H1 (cell line): ENCODE results near the gene MAP3K1.

Experiments used
- CBX5 ChIP-seq: fragments of 300-800, 300-1000 bp; sonication (generic); IDR thresholded peaks from 2 replicates; pipeline ENCODE4 v1.7.1; 2016; ENCODE audit warnings: antibody characterized with exemption, low read length, low read depth
- EZH2 ChIP-seq: fragments of 200-600 bp; sonication (generic); IDR thresholded peaks from 2 replicates; pipeline ENCODE4 v1.7.1; 2012; ENCODE audit warnings: low read depth, mild to moderate bottlenecking, moderate library complexity, low read length, inconsistent platforms; ENCODE audit not compliant: severe bottlenecking
- JUND ChIP-seq: IDR thresholded peaks from 2 replicates; pipeline ENCODE4 v1.6.1; 2011; ENCODE audit warnings: mild to moderate bottlenecking, improper control_type of control experiment, low read length
- POLR2A ChIP-seq, 2 experiments: IDR thresholded peaks; 1 replicate in 1 of 2; 2 replicates in 1 of 2; pipeline ENCODE4 v1.6.1; 2011; ENCODE audit warnings: low read depth in 2 of 2, low read length in 2 of 2, mild to moderate bottlenecking in 2 of 2; ENCODE audit errors: control extremely low read depth in 1 of 2
- POLR2AphosphoS5 ChIP-seq: IDR thresholded peaks from 2 replicates; pipeline ENCODE4 v1.6.1; 2011; ENCODE audit warnings: low read depth, low read length
- RAD21 ChIP-seq, 2 experiments: IDR thresholded peaks in 1 of 2; conservative IDR thresholded peaks in 1 of 2; 2 replicates each; pipeline ENCODE4 v1.6.1; 2011; ENCODE audit warnings: low read depth in 2 of 2, low read length in 2 of 2, improper control_type of control experiment in 1 of 2, inconsistent platforms in 1 of 2, mild to moderate bottlenecking in 1 of 2, moderate library complexity in 1 of 2
- TF ChIP-seq, protein P1 (sequence below), 3 experiments: IDR thresholded peaks; 1 replicate in 2 of 3; 2 replicates in 1 of 3; pipeline versions ENCODE4 v1.5.1 to v1.6.1; 2011; ENCODE audit warnings: low read length in 3 of 3, mild to moderate bottlenecking in 3 of 3, inconsistent platforms in 2 of 3, low read depth in 1 of 3, moderate library complexity in 1 of 3; ENCODE audit not compliant: insufficient read depth in 1 of 3; ENCODE audit errors: control extremely low read depth in 1 of 3
- TF ChIP-seq, protein P2 (sequence below): IDR thresholded peaks from 2 replicates; pipeline ENCODE4 v1.6.1; 2011; ENCODE audit warnings: low read length, improper control_type of control experiment

DNA sequence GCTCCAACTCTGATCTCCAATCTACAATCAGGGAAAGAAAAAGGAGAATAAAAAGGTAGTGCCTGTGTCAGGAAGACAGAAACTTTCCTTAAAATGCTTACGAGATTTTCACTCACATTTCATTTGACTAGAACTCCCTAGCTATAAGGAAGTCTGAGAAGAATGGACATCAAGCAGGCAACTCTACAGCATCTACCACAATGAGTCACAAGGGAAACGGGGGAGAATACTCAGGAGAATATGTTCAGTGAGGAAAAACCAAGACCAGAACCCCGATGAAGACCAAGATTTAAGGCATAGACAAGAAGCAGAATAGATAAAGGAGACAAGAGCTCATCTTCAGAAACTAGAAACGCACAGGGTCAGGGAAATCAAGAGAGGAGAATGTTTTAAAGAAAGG is 85.0 kb downstream of the MAP3K1 start:
- TF ChIP-seq EZH2 = no peak
- TF ChIP-seq, protein P1, sequence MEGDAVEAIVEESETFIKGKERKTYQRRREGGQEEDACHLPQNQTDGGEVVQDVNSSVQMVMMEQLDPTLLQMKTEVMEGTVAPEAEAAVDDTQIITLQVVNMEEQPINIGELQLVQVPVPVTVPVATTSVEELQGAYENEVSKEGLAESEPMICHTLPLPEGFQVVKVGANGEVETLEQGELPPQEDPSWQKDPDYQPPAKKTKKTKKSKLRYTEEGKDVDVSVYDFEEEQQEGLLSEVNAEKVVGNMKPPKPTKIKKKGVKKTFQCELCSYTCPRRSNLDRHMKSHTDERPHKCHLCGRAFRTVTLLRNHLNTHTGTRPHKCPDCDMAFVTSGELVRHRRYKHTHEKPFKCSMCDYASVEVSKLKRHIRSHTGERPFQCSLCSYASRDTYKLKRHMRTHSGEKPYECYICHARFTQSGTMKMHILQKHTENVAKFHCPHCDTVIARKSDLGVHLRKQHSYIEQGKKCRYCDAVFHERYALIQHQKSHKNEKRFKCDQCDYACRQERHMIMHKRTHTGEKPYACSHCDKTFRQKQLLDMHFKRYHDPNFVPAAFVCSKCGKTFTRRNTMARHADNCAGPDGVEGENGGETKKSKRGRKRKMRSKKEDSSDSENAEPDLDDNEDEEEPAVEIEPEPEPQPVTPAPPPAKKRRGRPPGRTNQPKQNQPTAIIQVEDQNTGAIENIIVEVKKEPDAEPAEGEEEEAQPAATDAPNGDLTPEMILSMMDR (IDR thresholded peaks at IDR 0.05; ENCODE audit: control extremely low read depth in 1 of 3, insufficient read depth in 1 of 3, low read depth in 1 of 3, low read length in 3 of 3) = no peak
- TF ChIP-seq POLR2AphosphoS5 = no peak
- no peak for TF ChIP-seq POLR2A (IDR thresholded peaks at IDR 0.05; ENCODE audit: control extremely low read depth in 1 of 2, low read depth in 2 of 2, low read length in 2 of 2)
- TF ChIP-seq CBX5 = no peak
- TF ChIP-seq, protein P2, sequence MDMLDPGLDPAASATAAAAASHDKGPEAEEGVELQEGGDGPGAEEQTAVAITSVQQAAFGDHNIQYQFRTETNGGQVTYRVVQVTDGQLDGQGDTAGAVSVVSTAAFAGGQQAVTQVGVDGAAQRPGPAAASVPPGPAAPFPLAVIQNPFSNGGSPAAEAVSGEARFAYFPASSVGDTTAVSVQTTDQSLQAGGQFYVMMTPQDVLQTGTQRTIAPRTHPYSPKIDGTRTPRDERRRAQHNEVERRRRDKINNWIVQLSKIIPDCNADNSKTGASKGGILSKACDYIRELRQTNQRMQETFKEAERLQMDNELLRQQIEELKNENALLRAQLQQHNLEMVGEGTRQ = no peak
- TF ChIP-seq JUND = no peak
- TF ChIP-seq RAD21 (IDR thresholded peaks at IDR 0.05 in 1 of 2, conservative IDR thresholded peaks at IDR 0.05 in 1 of 2; ENCODE audit: low read depth in 2 of 2, low read length in 2 of 2) = no peak
